Measurements from ENCODE around the gene PRR22.
"Not testable (repeated sequence)": the region's sequence is repeated elsewhere in the genome, so short reads cannot be mapped to it uniquely, and the experiment has no call there.

Gene PRR22

GRCh38 chr19:5790559-5791520, 6.3 kb upstream of the PRR22 start, which contains the start of gene DUS3L:
TSS of gene DUS3L (minus strand) at chr19:5791163. CDS start at chr19:5791141, 22 bp downstream.
- peak; percentile 86 to 92 for DNase-seq (ENCODE audit: low read depth in 2 of 2)

- DNase-seq (ENCODE audit: low read depth in 2 of 2), result no peak
Measured at GRCh38 chr19:5789886-5790558, 5.5 kb upstream of the PRR22 start.

- no peak for DNase-seq (ENCODE audit: low read depth in 2 of 2)
Measured at GRCh38 chr19:5789351-5789761, 4.8 kb upstream of the PRR22 start.

DNA sequence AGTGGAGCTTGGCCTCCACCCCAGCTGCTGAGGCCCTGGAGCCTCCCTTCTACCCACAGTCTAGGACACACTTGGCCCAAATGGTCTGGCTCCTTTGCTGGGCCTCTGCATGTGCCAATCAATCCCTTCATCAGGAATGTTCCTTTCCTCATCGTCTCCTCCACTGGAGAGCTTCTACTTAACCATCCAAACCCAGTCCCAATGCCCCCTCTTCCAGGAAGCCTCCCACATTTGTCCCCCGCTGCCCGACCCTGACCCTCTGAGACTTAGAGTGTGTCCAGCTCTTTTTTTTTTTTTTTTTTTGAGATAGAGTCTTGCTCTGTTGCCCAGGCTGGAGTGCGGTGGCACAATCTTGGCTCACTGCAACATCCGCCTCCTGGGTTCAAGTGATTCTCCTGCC, 3.9 kb upstream of the PRR22 start:
- no peak for DNase-seq (ENCODE audit: low read depth in 2 of 2)

DNA sequence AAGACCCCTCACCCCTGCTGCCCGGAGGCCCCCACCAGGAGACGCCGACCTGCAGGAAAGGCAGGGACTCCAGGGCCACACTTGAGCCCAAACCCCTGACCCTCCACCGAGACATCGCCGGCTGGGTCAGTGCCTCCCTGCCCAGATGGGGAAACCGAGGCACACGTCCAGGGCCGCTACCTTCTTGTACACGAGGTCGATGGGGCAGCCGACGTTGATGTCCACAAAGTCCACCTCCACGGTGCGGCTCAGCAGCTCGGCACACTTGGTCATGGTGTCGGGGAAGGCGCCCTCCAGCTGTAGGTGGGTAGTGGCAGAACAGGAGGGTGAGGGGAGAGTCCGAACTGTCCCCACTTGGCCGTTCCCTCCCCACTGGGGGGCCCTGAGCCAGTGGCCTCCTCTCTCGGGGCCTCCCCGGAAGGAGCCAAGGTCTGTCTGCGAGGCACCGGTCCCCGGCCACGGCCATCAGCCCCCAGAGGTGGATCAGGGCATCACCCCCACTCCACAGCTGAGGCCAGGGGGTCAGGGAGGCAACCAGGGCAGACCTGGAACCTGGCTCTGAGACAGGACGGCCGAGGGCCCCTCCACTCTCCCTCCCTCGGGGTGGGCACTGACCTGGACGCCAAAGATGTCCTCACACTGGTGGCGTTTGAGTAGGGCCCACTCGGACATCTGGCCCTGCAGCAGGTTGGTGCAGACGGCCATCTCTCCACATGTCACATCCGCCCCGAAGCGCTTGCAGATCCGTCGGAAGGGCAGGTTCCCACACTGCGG, 3.0 kb upstream of the PRR22 start:
- DNase-seq (ENCODE audit: low read depth in 2 of 2), result no peak

DNA sequence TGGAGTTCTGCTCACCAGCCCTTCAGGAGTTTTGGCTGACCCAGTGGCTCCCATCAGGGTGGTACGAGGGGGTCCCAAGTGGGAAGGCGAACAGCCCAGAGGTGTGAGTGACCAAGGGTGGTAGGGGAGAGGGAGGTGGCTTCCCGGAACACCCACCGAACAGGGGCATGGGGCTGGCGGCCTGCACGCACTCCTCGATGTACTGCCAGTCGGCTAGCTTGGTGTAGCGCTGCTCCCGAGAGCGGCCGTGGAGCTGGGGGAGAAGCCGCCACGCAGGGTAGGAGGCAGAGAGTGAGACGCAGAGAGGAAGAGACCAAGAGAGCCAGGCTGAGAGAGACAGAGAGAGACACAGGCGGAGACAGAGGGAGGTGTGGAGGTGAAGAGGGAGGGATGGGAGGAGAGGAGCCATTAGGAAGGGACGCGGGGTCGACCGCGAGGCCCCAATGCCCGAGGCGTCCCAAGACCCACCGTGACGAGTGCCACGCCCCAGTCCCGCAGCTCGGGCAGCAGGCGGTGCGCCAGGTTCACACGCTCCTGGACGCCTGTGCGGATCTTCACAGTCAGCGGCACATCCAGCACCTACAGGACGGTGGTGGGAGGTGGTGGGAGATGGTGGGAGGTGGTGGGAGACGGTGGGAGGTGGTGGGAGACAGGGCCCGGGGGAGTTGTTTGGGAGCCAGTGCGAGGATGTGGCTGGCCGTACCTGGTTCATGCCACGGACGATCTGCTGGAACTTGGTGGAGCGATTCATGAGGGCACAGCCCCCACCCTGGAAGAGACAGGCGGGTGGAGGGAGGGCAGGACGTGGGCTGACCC, 2.3 kb upstream of the PRR22 start:
- no peak for DNase-seq (ENCODE audit: low read depth in 2 of 2)

GRCh38 chr19:5785423-5785822, 877 bp upstream of the PRR22 start:
- no peak for DNase-seq (ENCODE audit: low read depth in 2 of 2)

GRCh38 chr19:5782945-5783919, 1.3 kb downstream of the PRR22 start:
- no peak for DNase-seq (ENCODE audit: low read depth in 2 of 2)

GRCh38 chr19:5782322-5782721, 2.2 kb downstream of the PRR22 start:
- DNase-seq (ENCODE audit: low read depth in 2 of 2), result no peak

- DNase-seq (ENCODE audit: low read depth in 2 of 2), result not testable (repeated sequence)
Measured at GRCh38 chr19:5780916-5781315, 3.6 kb downstream of the PRR22 start.

GRCh38 chr19:5778402-5778801, 6.1 kb downstream of the PRR22 start:
- DNase-seq (ENCODE audit: low read depth in 2 of 2), result no peak

GRCh38 chr19:5775668-5776309, 8.8 kb downstream of the PRR22 start:
- no peak for DNase-seq (ENCODE audit: low read depth in 2 of 2)

- no peak for DNase-seq (ENCODE audit: low read depth in 2 of 2)
Measured at GRCh38 chr19:5774921-5775320, 9.6 kb downstream of the PRR22 start.

GRCh38 chr19:5773276-5773675, 11.3 kb downstream of the PRR22 start:
- DNase-seq (ENCODE audit: low read depth in 2 of 2), result no peak

DNA sequence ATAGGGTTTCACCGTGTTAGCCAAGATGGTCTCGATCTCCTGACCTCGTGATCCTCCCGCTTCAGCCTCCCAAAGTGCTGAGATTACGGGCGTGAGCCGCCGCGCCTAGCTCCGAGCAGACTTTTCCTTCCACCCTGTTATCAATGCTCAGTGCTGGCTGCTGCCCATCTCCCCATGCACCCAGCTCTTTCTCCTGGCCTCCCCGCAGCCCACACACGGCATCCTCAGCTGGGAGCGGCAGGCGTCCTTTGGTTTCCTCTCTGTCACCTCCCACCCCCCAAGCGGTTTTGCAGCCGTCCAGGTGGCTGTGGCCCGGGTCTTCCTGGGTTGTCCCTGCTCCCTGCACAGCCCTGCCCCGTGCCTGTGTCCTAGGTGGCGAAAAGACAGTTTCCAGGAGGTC, 12.1 kb downstream of the PRR22 start:
- no peak for DNase-seq (ENCODE audit: low read depth in 2 of 2)

- DNase-seq (ENCODE audit: low read depth in 2 of 2), result no peak
Measured at GRCh38 chr19:5767949-5768348, 16.6 kb downstream of the PRR22 start.

- no peak for DNase-seq (ENCODE audit: low read depth in 2 of 2)
Measured at GRCh38 chr19:5765220-5765619, 19.3 kb downstream of the PRR22 start.

GRCh38 chr19:5762608-5763217, 21.8 kb downstream of the PRR22 start:
- DNase-seq (ENCODE audit: low read depth in 2 of 2), result no peak

GRCh38 chr19:5753743-5754142, 30.8 kb downstream of the PRR22 start:
- DNase-seq (ENCODE audit: low read depth in 2 of 2), result no peak
